Measurements from ENCODE around the gene SPATS2. TPM values are rescaled to one million over a fixed set of nuclear protein-coding genes. Genes with fewer than 3 reads are reported as not detected.
"Not testable (repeated sequence)": the region's sequence is repeated elsewhere in the genome, so short reads cannot be mapped to it uniquely, and the experiment has no call there.

Gene SPATS2
- total RNA-seq, 1 donor: 34.1 TPM

DNA sequence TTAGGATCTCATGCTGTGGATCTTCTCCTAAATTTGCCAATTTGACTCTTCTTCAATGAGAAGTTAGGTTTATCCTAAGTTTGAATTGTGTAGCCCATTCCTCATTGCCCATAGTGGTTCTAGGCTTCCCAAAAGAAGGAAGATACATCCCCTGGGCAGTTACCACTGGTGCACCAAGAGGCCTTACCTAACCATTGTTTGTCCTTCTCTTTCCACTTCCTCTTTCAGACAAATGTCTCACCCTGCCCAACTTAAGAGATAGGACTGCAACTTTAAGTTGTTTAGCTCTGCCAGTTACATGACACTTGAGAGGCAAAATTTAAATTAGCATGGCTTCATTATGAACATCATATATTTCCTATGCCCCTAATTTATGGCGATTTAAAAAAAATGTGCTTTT, 162.2 kb downstream of the SPATS2 start:
- TF ChIP-seq, protein P1, sequence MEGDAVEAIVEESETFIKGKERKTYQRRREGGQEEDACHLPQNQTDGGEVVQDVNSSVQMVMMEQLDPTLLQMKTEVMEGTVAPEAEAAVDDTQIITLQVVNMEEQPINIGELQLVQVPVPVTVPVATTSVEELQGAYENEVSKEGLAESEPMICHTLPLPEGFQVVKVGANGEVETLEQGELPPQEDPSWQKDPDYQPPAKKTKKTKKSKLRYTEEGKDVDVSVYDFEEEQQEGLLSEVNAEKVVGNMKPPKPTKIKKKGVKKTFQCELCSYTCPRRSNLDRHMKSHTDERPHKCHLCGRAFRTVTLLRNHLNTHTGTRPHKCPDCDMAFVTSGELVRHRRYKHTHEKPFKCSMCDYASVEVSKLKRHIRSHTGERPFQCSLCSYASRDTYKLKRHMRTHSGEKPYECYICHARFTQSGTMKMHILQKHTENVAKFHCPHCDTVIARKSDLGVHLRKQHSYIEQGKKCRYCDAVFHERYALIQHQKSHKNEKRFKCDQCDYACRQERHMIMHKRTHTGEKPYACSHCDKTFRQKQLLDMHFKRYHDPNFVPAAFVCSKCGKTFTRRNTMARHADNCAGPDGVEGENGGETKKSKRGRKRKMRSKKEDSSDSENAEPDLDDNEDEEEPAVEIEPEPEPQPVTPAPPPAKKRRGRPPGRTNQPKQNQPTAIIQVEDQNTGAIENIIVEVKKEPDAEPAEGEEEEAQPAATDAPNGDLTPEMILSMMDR (IDR thresholded peaks at IDR 0.05; ENCODE audit: insufficient read depth, low read length): no peak
- DNase-seq (ENCODE audit: low read depth): no peak
- H3K4me3 ChIP-seq (ENCODE audit: low read depth, low read length): no peak overlapping the region

DNA sequence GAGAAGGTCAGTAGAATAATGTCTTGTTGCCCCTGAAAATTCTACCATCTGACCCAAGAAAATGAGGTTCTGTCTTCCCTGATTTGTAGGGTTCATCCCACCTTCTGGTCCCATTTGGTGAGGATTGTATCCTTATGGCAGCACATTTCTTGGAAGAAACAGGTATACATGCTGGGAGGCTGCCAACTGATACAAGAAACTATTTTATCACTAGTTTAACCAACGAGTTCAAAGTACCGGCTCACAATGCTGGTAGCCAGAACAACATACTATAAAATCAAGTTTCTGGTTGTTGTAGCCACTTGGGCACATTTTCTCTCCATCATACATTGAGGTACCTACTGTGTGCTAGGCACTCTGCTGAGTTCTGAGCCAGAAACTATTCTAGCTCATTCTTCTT, 164.5 kb downstream of the SPATS2 start:
- TF ChIP-seq, protein P1 (IDR thresholded peaks at IDR 0.05; ENCODE audit: insufficient read depth, low read length): no peak

DNA sequence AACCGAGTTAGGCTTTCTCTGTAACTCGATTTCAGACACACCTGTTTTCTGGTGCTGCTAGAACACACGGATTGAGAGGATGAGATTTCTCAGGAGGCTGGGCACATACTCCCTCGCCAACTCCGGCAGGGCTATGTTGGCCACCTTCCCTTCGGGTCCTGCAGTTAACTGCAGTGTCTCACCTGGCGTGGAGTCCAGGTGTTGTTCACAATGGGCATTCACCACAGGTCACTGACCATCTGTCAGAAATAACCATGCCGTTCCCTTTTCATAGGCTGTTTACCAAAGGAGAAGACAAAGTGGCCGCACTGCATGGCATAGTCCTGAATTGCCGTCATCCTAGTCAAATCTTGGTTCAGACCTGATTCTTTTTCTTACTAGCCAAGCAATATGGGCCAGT, 166.1 kb downstream of the SPATS2 start:
- DNase-seq (ENCODE audit: low read depth): no peak
- TF ChIP-seq, protein P1 (IDR thresholded peaks at IDR 0.05; ENCODE audit: insufficient read depth, low read length): no peak
- no peak overlapping the region for H3K4me3 ChIP-seq (ENCODE audit: low read depth, low read length)

More for the DNA sequence above, 164.5 kb downstream of the SPATS2 start:
- DNase-seq (ENCODE audit: low read depth): no peak
- no peak overlapping the region for H3K4me3 ChIP-seq (ENCODE audit: low read depth, low read length)

DNA sequence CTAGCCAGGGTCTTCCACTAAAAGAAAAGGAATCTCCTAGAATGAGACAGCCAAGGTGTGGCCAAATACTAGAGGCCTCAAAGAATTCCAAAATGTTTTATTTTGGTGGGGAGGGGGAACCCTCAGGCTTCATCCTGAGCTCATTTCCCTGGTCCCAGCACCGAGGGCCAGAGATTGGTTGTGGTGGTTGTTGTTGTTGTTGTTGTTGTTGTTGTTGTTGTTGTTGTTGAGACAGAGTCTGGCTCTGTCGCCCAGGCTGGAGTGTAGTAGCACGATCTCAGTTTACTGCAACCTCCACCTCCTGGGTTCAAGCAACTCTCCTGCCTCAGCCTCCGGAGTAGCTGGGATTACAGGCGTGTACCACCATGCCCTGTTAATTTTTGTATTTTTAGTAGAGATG, 166.9 kb downstream of the SPATS2 start:
- not testable (repeated sequence) for H3K4me3 ChIP-seq (ENCODE audit: low read depth, low read length)

DNA sequence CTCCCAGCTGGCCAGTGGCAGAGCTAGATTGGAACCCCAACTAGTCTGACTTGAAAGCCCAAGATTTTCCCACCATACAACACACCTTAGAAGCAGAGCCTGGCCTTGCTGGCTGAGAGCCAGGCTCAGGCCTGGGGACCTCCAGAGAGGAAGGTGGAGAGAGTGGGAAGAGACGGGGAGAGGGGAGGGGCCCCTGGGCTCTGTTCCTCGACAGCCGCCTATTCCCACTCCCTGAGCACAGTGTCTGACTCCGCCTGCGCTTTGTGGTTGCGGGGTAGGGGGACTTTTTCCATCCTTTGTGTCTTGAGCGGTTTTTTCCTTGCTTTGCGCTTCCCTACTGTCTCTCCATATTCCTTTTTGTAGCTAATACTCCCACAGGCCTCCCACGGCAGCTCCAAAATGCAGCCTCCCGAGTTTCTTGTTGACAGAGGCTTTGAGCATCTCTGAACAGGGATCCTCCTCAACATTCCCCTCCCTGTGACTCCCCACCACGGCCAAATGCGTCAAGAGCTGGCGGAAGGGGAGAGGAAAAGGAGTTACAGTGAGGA, 167.5 kb downstream of the SPATS2 start:
- no peak for DNase-seq (ENCODE audit: low read depth)
- no peak overlapping the region for H3K4me3 ChIP-seq (ENCODE audit: low read depth, low read length)
- TF ChIP-seq, protein P1 (IDR thresholded peaks at IDR 0.05; ENCODE audit: insufficient read depth, low read length): no peak

More for the DNA sequence above, 166.9 kb downstream of the SPATS2 start:
- DNase-seq (ENCODE audit: low read depth): not testable (repeated sequence)

DNA sequence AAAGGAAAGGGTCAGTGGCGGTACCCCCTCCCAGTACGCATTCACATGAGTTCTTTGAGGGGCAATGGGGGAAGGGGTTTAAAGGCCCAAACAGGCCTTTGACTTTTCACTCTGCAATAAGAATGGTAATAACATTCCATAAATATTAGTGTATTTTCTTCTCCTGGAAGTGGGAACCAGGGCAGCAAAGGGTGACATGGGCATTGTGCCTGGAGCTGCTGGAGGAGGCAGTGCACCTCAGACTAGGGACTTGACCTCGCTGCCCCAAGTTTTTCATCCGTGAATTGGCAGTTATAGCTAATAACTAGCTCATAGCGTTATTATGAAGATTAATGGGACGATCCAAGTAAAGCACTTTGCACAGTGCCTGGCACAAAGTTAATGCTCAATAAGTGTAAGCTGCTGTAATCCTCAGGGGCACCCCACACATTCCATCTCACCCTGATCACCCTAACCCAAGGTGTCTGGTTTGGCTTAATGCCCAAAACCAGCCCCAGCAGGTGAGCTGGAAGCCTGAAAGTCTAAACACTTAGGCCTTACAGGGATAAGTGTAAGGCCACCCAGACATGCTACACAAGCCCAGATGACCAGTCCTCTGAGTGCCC, 168.8 kb downstream of the SPATS2 start:
- no peak for DNase-seq (ENCODE audit: low read depth)
- no peak overlapping the region for H3K4me3 ChIP-seq (ENCODE audit: low read depth, low read length)
- TF ChIP-seq, protein P1 (IDR thresholded peaks at IDR 0.05; ENCODE audit: insufficient read depth, low read length): no peak

DNA sequence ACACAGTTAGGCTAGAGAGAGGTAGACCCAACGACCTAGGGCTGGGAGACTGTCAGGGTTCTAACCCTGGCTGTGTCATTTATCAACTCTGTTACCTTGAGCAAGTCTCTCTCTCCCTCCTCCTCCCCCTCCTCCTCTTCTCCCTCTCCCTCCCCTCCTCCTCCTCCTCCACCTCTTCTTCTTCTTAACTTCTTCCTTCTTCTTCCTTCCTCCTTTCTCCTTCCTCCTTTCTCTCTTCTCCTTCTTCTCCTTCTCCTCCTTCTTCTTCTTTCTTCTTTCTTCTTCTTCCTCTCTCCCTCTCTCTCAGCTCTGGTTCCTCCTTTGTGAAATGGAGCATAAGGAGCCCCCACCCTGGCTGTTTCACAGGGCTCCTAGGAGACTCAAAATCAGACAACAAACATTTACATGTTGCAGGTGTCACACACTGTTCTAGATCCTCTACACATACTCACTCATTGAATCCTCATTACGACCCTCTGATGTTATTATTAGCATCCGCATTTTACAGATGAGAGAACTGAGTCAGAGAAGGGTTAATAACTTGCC, 169.3 kb downstream of the SPATS2 start:
- TF ChIP-seq, protein P1 (IDR thresholded peaks at IDR 0.05; ENCODE audit: insufficient read depth, low read length): no peak
- no peak for DNase-seq (ENCODE audit: low read depth)
- H3K4me3 ChIP-seq (ENCODE audit: low read depth, low read length): no peak overlapping the region

All from fibroblast of the aortic adventitia (primary cell).